ENCODE measurements around the gene NEDD4L.
"Not testable (repeated sequence)": the region's sequence is repeated elsewhere in the genome, so short reads cannot be mapped to it uniquely, and the experiment has no call there.

Gene NEDD4L

GRCh38 chr18:58148954-58149471 is 105.0 kb downstream of the NEDD4L start:
- DNase-seq (ENCODE audit: low read depth in 2 of 2, low spot score in 1 of 2), result no peak

GRCh38 chr18:58150772-58151171 is 106.7 kb downstream of the NEDD4L start:
- no peak for DNase-seq (ENCODE audit: low read depth in 2 of 2, low spot score in 1 of 2)

- DNase-seq (ENCODE audit: low read depth in 2 of 2, low spot score in 1 of 2), result no peak
These were observed 108.2 kb downstream of the NEDD4L start for GRCh38 chr18:58152216-58152615.

- no peak for DNase-seq (ENCODE audit: low read depth in 2 of 2, low spot score in 1 of 2)
These were observed 108.9 kb downstream of the NEDD4L start for GRCh38 chr18:58152891-58153290.

- DNase-seq (ENCODE audit: low read depth in 2 of 2, low spot score in 1 of 2), result no peak
These were observed 112.5 kb downstream of the NEDD4L start for GRCh38 chr18:58156516-58156915.

- DNase-seq (ENCODE audit: low read depth in 2 of 2, low spot score in 1 of 2), result no peak
These were observed 113.2 kb downstream of the NEDD4L start for GRCh38 chr18:58157237-58157636.

GRCh38 chr18:58158008-58158407 is 114.0 kb downstream of the NEDD4L start:
- no peak for DNase-seq (ENCODE audit: low read depth in 2 of 2, low spot score in 1 of 2)

GRCh38 chr18:58158459-58158858 is 114.4 kb downstream of the NEDD4L start:
- DNase-seq (ENCODE audit: low read depth in 2 of 2, low spot score in 1 of 2), result no peak

GRCh38 chr18:58161659-58162058 is 117.6 kb downstream of the NEDD4L start:
- no peak for DNase-seq (ENCODE audit: low read depth in 2 of 2, low spot score in 1 of 2)

GRCh38 chr18:58162127-58162526 is 118.1 kb downstream of the NEDD4L start:
- DNase-seq (ENCODE audit: low read depth in 2 of 2, low spot score in 1 of 2), result no peak

- DNase-seq (ENCODE audit: low read depth in 2 of 2, low spot score in 1 of 2), result no peak
These were observed 119.1 kb downstream of the NEDD4L start for GRCh38 chr18:58163004-58163590.

GRCh38 chr18:58166278-58166844 is 122.3 kb downstream of the NEDD4L start:
- DNase-seq (ENCODE audit: low read depth in 2 of 2, low spot score in 1 of 2), result no peak

- no peak for DNase-seq (ENCODE audit: low read depth in 2 of 2, low spot score in 1 of 2)
These were observed 123.0 kb downstream of the NEDD4L start for GRCh38 chr18:58167073-58167472.

GRCh38 chr18:58168221-58168620 is 124.2 kb downstream of the NEDD4L start:
- no peak for DNase-seq (ENCODE audit: low read depth in 2 of 2, low spot score in 1 of 2)

GRCh38 chr18:58168993-58169392 is 125.0 kb downstream of the NEDD4L start:
- DNase-seq (ENCODE audit: low read depth in 2 of 2, low spot score in 1 of 2), result no peak

GRCh38 chr18:58169472-58169871 is 125.4 kb downstream of the NEDD4L start:
- DNase-seq (ENCODE audit: low read depth in 2 of 2, low spot score in 1 of 2), result no peak

- DNase-seq (ENCODE audit: low read depth in 2 of 2, low spot score in 1 of 2), result not testable (repeated sequence)
These were observed 126.0 kb downstream of the NEDD4L start for GRCh38 chr18:58170036-58170435.

GRCh38 chr18:58172031-58172430 is 128.0 kb downstream of the NEDD4L start:
- DNase-seq (ENCODE audit: low read depth in 2 of 2, low spot score in 1 of 2), result no peak

GRCh38 chr18:58174285-58174684 is 130.3 kb downstream of the NEDD4L start:
- no peak for DNase-seq (ENCODE audit: low read depth in 2 of 2, low spot score in 1 of 2)

GRCh38 chr18:58175122-58175785 is 131.2 kb downstream of the NEDD4L start:
- DNase-seq (ENCODE audit: low read depth in 2 of 2, low spot score in 1 of 2), result no peak

GRCh38 chr18:58175786-58176176 is 131.8 kb downstream of the NEDD4L start:
- no peak for DNase-seq (ENCODE audit: low read depth in 2 of 2, low spot score in 1 of 2)

- DNase-seq (ENCODE audit: low read depth in 2 of 2, low spot score in 1 of 2), result no peak
These were observed 133.1 kb downstream of the NEDD4L start for GRCh38 chr18:58177004-58177717.
